Skeletal muscle cell (primary cell): ENCODE data around the gene CXorf51A.
"Not testable (repeated sequence)": the region's sequence is repeated elsewhere in the genome, so short reads cannot be mapped to it uniquely, and the experiment has no call there.

Source experiments
- DNase-seq: peaks from one replicate; pipeline ENCODE4 v3.0.0-alpha.2; 2010; ENCODE audit warnings: low read depth
- H3K4me3 ChIP-seq: 2 replicates; pipeline ENCODE4 v1.5.1; 2011; ENCODE audit warnings: low read depth, mild to moderate bottlenecking, control low read depth, low read length, moderate library complexity

Gene CXorf51A

GRCh38 chrX:146814644-146815043 is at the start of gene CXorf51A:
TSS of gene CXorf51A (minus strand) at chrX:146814744. CDS start at chrX:146814723, 21 bp downstream.
- DNase-seq, H3K4me3 ChIP-seq: not testable (repeated sequence)

DNA sequence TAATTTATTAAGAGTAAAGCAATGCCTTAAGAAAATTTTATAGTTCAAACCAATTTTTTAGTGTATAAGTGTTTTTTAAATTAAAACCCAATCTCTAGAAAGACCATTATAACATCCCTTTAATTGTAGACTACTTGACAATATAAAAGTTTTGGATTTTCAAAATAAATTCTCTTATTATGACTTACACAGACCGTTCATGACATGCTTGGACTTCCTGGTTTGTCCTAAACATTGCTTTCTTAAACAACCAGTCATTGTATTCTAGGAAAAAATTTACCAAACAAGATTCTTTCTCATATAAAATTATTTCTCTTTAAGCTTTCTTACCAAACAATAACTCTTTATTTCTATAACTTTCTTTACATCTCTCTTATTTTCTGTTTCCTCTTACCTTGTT is 49.0 kb upstream of the CXorf51A start:
- DNase-seq: peak; percentile 2
- no peak overlapping the region for H3K4me3 ChIP-seq

- H3K4me3 ChIP-seq: no peak overlapping the region
- no peak for DNase-seq
Observed at GRCh38 chrX:146854281-146854680, 39.7 kb upstream of the CXorf51A start.

GRCh38 chrX:146831994-146832393 is 17.4 kb upstream of the CXorf51A start:
- no peak overlapping the region for H3K4me3 ChIP-seq
- no peak for DNase-seq

DNA sequence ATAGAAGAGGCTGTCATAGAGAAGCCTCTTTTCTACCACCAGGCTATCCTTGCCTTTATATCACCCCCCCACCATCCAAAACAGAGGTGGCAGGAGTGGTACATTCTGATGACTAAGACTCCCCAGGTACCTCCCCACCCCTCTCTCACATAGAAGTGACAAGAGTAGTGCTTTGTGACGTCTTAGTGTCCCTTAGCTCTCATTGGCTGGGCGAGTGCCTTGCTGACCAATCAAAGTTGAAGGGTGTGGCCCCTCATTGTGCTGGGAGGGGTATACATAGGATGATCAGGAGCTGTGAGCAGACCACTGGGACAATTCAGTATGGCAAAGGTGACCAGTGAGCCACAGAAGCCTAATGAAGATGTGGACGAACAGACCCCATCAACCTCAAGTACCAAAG is 5.1 kb downstream of the CXorf51A start, which contains the start of gene CXorf51B:
TSS of gene CXorf51B (plus strand) at position 301 of the 400 bp plus-strand sequence. CDS start at position 322, 21 bp downstream.
- not testable (repeated sequence) for H3K4me3 ChIP-seq, DNase-seq
